Epithelial cell of esophagus (primary cell): ENCODE results near the gene P2RY11.

Experiments used
- DNase-seq: peaks from one replicate; pipeline ENCODE4 v3.0.0; 2010; ENCODE audit warnings: low read depth
- H3K4me3 ChIP-seq: 2 replicates; pipeline ENCODE4 v1.5.1; 2011; ENCODE audit warnings: mild to moderate bottlenecking, low read length, control low read depth
- TF ChIP-seq, protein P1 (sequence below): IDR thresholded peaks from 2 replicates; pipeline ENCODE4 v1.5.1; 2011; ENCODE audit warnings: low read depth, mild to moderate bottlenecking, low read length, control low read depth, inconsistent platforms; ENCODE audit not compliant: insufficient read depth; ENCODE audit errors: missing control alignments

P2RY11 gene

DNA sequence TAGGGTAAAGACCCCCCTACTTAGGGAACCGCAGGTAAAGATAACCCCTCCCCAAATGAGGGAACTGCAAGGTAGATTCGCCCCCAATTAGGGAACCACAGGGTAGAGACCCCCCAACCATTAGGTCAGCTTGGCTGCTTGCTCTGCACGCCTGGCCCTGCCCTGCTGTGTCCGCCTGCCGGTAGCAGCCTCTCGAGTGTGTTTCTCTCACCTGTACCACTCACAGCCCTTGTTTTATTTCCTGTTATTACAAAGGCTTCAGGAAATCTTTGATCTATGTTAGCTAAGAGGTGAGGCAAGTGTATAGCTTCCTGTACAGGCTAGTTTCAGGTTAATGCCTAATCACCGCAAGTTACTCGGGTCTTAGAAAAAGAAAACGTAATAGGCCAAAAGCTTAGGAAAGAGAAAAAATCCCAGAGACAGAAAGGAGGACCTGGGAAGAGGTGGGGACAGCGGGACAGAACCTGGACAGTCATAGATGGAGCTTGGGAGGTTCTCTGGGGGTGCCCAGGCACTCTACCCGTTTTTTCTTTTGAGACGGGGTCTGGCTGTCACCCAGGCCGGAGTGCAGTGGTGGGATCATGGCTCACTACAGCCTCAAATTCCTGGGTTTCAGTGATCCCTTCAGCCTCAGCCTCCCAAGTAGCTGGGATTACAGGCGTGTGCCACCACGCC lies 31.3 kb downstream of the P2RY11 start:
- DNase-seq = no peak
- TF ChIP-seq, protein P1, sequence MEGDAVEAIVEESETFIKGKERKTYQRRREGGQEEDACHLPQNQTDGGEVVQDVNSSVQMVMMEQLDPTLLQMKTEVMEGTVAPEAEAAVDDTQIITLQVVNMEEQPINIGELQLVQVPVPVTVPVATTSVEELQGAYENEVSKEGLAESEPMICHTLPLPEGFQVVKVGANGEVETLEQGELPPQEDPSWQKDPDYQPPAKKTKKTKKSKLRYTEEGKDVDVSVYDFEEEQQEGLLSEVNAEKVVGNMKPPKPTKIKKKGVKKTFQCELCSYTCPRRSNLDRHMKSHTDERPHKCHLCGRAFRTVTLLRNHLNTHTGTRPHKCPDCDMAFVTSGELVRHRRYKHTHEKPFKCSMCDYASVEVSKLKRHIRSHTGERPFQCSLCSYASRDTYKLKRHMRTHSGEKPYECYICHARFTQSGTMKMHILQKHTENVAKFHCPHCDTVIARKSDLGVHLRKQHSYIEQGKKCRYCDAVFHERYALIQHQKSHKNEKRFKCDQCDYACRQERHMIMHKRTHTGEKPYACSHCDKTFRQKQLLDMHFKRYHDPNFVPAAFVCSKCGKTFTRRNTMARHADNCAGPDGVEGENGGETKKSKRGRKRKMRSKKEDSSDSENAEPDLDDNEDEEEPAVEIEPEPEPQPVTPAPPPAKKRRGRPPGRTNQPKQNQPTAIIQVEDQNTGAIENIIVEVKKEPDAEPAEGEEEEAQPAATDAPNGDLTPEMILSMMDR = no peak
- no peak overlapping the region for H3K4me3 ChIP-seq

DNA sequence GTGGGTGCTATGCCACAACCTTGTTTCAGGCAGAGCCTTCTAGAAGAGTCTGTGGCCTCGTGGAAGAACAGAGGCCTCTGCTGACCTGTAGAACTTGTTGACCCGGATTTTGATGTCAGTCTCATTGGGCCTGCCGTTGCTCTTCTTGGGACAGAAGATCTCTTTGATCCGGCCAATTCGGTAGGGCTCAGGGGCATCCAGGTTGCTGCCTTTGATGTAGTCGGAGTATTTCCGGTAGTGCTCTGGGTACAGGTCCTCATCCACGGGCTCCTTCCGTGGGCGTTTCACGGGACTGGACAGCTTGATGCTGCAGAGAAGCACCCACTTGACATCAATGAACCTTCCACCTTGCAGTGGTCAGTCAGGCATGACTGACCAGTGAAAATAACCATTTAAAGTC lies 32.2 kb downstream of the P2RY11 start:
- no peak for DNase-seq
- TF ChIP-seq, protein P1 = no peak
- H3K4me3 ChIP-seq = no peak overlapping the region

DNA sequence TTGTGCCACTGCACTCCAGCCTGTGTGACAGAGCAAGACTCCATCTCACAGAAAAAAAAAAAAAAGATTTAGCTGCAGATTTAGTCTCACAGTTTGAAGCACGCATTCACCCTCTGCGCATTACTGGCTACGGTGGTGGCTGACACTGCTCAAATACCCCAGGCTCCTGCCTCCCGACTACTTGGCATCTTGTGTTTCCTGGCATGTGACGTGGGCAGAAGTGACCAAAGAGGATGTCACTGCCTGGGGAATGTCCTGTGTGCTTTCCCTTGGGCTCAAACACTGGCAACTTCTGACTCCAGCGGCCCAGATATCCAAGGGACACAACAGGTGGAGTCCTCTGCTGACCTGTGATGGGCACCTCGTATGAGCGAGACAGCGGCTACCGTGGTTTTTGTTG lies 32.9 kb downstream of the P2RY11 start:
- no peak for DNase-seq
- no peak overlapping the region for H3K4me3 ChIP-seq

DNA sequence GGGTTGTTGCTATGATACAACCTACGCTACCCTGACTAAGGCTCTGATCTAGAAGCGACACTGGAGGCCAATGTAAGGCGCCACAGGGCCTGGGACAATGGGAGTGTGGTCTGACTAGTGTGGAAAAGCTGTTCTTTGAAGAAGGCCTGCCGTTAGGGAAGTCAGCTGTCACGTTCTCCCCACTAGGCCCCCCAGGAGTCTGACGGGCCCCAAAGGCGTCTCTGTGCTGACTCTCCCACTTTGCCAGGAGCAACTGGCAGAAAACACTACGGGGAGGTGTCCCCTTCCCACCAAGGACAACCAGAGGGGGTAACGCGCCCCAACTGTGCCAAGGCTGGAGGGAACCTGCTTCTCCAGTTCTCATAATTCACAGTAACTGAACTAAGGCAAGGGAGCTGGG lies 33.5 kb downstream of the P2RY11 start:
- TF ChIP-seq, protein P1 = no peak
- H3K4me3 ChIP-seq = no peak overlapping the region
- DNase-seq = no peak

More for the DNA sequence above, 32.9 kb downstream of the P2RY11 start:
- TF ChIP-seq, protein P1 = no peak

DNA sequence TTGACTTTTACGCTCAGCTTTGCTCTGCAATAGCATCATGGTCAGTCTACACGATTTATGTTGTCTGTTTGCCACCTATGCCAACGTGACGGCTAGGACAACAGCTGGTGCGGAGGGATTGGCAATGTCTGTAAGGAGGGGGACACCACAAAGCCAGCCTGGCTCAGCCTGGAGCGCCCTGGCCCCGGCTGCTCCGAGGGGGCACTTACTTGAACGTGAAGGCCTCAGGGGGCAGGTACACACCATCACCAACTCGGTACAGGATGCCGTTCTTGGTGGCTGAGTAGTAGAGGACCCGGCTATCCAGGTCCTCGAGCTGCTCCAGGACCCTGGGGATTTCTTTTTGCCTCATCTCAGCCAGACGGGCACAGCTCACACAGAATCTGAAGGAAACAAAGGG lies 34.6 kb downstream of the P2RY11 start:
- no peak overlapping the region for H3K4me3 ChIP-seq
- TF ChIP-seq, protein P1 = no peak
- DNase-seq = no peak

GRCh38 chr19:10149427-10149826 lies 37.9 kb downstream of the P2RY11 start:
- no peak for DNase-seq
- TF ChIP-seq, protein P1 = no peak
- no peak overlapping the region for H3K4me3 ChIP-seq

DNA sequence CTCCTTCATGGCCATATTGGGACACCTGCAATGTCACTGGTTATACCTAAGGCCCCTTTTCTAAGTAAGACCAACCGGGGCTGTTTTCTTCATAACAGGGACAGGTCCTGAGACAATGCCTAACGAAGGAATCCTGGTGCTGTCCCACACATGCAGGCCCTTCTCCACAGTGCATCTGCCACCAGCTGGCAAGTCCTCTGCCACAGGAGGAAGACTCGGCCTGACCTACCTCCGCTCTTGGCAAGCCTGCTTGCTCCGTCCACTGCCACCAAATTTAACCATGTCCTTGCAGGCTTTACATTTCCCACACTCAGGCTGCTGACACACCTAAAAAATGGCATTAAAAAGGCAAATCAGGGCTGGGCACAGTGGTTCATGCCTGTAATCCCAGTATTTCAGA lies 40.0 kb downstream of the P2RY11 start:
- H3K4me3 ChIP-seq = no peak overlapping the region
- TF ChIP-seq, protein P1 = no peak
- DNase-seq = no peak
